Neural progenitor cell (in vitro differentiated cells): Measurements from ENCODE around the gene NPSR1. TPM values are rescaled to one million over a fixed set of nuclear protein-coding genes. Genes with fewer than 3 reads are reported as not detected.

Experiments
- DNase-seq: peaks from one replicate; pipeline ENCODE4 v3.0.0-alpha.2; 2016; ENCODE audit warnings: low spot score
- H2AFZ ChIP-seq: fragments of 200-600 bp; sonication (generic); replicated peaks from 2 replicates; pipeline ENCODE4 v1.6.1; 2016; ENCODE audit warnings: antibody characterized with exemption
- H3F3A ChIP-seq: fragments of 200-600 bp; sonication (generic); 2 replicates; pipeline ENCODE4 v1.6.1; 2016; ENCODE audit warnings: antibody characterized with exemption, low read depth
- H3K27ac ChIP-seq: fragments of 200-600 bp; sonication (generic); 2 replicates; pipeline ENCODE4 v1.5.1; 2016; ENCODE audit warnings: mild to moderate bottlenecking
- H3K27me3 ChIP-seq: fragments of 200-600 bp; sonication (generic); 2 replicates; pipeline ENCODE4 v1.6.1; 2016; ENCODE audit warnings: mild to moderate bottlenecking, moderate library complexity
- H3K36me3 ChIP-seq: fragments of 200-600 bp; sonication (generic); 2 replicates; pipeline ENCODE4 v1.5.1; 2016
- H3K4me1 ChIP-seq: fragments of 200-600 bp; sonication (generic); 2 replicates; pipeline ENCODE4 v1.6.1; 2016; ENCODE audit warnings: mixed run types
- H3K4me2 ChIP-seq: fragments of 200-600 bp; sonication (generic); 2 replicates; pipeline ENCODE4 v1.6.1; 2016
- H3K4me3 ChIP-seq: fragments of 200-600 bp; sonication (generic); 2 replicates; pipeline ENCODE4 v1.5.1; 2016
- H3K79me2 ChIP-seq: fragments of 200-600 bp; sonication (generic); 2 replicates; pipeline ENCODE4 v1.6.1; 2016; ENCODE audit warnings: low read depth
- H3K9ac ChIP-seq: fragments of 200-600 bp; sonication (generic); 2 replicates; pipeline ENCODE4 v1.6.1; 2016
- H3K9me3 ChIP-seq: fragments of 200-600 bp; sonication (generic); 2 replicates; pipeline ENCODE4 v1.5.1; 2016; ENCODE audit warnings: low read depth
- H4K20me1 ChIP-seq: fragments of 200-600 bp; sonication (generic); 2 replicates; pipeline ENCODE4 v1.6.1; 2016; ENCODE audit warnings: low read depth
- H3K27ac Mint-ChIP-seq: 3 replicates; pipeline ENCODE4 v1.8.0; 2021; ENCODE audit warnings: mixed read lengths
- H3K27me3 Mint-ChIP-seq: 2 replicates; pipeline ENCODE4 v1.8.0; 2022; ENCODE audit warnings: low read depth, mild to moderate bottlenecking, inconsistent platforms, moderate library complexity, mixed read lengths; ENCODE audit not compliant: insufficient read depth
- H3K36me3 Mint-ChIP-seq: 3 replicates; pipeline ENCODE4 v1.8.0; 2021; ENCODE audit warnings: mixed read lengths
- H3K4me1 Mint-ChIP-seq: 3 replicates; pipeline ENCODE4 v1.8.0; 2021; ENCODE audit warnings: mixed read lengths
- H3K4me3 Mint-ChIP-seq: 3 replicates; pipeline ENCODE4 v1.8.0; 2021; ENCODE audit warnings: mild to moderate bottlenecking, moderate library complexity, mixed read lengths
- H3K9me3 Mint-ChIP-seq: 3 replicates; pipeline ENCODE4 v1.8.0; 2020; ENCODE audit warnings: mixed read lengths
- EZH2 ChIP-seq: fragments of 200-600 bp; sonication (generic); IDR thresholded peaks from 2 replicates; pipeline ENCODE4 v1.6.1; 2017; ENCODE audit warnings: antibody characterized with exemption, mild to moderate bottlenecking, moderate library complexity
- EZH2phosphoT487 ChIP-seq: fragments of 200-600 bp; sonication (generic); IDR thresholded peaks from 2 replicates; pipeline ENCODE4 v1.6.1; 2017; ENCODE audit warnings: antibody characterized with exemption
- total RNA-seq: library from RNA; depleted of rRNA; stranded (reverse); fragments of >200 nt; gene quantifications from 2 replicates; pipeline ENCODE4 v1.2.3, GENCODE V29; 2015; ENCODE audit warnings: low replicate concordance
- TF ChIP-seq, protein P1 (sequence below): fragments of 200-600 bp; sonication (generic); IDR thresholded peaks from 2 replicates; pipeline ENCODE4 v1.5.1; 2017; ENCODE audit warnings: antibody characterized with exemption, mild to moderate bottlenecking

The NPSR1 gene
- total RNA-seq, 1 donor from 2014 or later = not detected

DNA sequence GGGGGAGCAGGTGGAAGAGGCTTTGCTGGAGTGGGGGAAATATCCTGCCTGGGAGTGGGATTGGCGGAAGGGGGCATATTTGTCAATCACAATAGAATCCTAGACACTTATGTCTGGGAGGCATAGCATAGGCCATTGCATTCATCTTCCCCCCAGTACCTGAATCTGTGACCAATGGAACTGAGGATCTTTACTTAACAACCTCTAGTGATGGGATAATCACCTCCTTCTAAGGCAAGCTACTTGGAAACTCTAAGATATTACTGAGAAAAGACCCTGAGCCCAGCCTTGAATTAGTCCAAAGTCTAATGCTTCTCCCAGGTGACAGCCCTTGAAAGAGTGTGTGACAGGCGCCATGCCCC, 90.7 kb downstream of the NPSR1 start:
- H4K20me1 ChIP-seq = no peaks in the 10 kb centered on the region
- no peak overlapping the region for H3K4me3 ChIP-seq
- no peaks in the 10 kb centered on the region for H3K36me3 ChIP-seq
- Mint-ChIP-seq H3K4me3 (no peak overlapping the region), H3K9me3 (no peaks in the 10 kb centered on the region), H3K27ac (no peak overlapping the region), H3K4me1 (peaks cover 12% of the 10 kb centered on the region), H3K36me3 (no peaks in the 10 kb centered on the region), H3K27me3 (peaks cover 5% of the 10 kb centered on the region)
- no peaks in the 10 kb centered on the region for H3K79me2 ChIP-seq
- no peak overlapping the region for H3K27ac ChIP-seq
- no peaks in the 10 kb centered on the region for H3K4me1 ChIP-seq
- no peaks in the 10 kb centered on the region for H3F3A ChIP-seq
- TF ChIP-seq EZH2phosphoT487 (no peak), EZH2 (no peak)
- TF ChIP-seq, protein P1, sequence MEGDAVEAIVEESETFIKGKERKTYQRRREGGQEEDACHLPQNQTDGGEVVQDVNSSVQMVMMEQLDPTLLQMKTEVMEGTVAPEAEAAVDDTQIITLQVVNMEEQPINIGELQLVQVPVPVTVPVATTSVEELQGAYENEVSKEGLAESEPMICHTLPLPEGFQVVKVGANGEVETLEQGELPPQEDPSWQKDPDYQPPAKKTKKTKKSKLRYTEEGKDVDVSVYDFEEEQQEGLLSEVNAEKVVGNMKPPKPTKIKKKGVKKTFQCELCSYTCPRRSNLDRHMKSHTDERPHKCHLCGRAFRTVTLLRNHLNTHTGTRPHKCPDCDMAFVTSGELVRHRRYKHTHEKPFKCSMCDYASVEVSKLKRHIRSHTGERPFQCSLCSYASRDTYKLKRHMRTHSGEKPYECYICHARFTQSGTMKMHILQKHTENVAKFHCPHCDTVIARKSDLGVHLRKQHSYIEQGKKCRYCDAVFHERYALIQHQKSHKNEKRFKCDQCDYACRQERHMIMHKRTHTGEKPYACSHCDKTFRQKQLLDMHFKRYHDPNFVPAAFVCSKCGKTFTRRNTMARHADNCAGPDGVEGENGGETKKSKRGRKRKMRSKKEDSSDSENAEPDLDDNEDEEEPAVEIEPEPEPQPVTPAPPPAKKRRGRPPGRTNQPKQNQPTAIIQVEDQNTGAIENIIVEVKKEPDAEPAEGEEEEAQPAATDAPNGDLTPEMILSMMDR = no peak
- no peak overlapping the region for H3K9ac ChIP-seq
- H3K27me3 ChIP-seq = no peaks in the 10 kb centered on the region
- H2AFZ ChIP-seq = no peak overlapping the region
- no peak for DNase-seq
- no peaks in the 10 kb centered on the region for H3K9me3 ChIP-seq
- H3K4me2 ChIP-seq = no peak overlapping the region

DNA sequence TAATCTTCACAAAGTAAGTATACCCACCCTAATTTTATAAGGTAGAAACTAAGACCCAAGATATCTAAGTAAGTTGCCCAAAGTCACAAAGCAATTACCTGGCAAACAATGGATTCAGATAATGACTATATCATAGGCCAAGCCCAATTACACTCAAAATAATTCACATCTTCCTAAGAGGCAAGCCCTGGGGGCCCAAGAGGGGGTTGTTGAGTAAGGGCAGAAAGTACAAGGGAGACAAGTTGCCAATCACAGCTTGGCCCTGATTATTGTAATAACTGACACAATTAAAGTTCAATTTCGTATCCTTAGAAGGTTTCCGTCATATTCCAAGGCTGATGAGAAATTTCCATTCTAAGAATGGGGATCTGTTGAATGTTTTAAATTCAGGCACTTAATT, 91.4 kb downstream of the NPSR1 start:
- DNase-seq = no peak
- Mint-ChIP-seq H3K4me3 (no peak overlapping the region), H3K27me3 (peaks cover 5% of the 10 kb centered on the region), H3K27ac (no peak overlapping the region), H3K36me3 (no peaks in the 10 kb centered on the region), H3K9me3 (no peaks in the 10 kb centered on the region), H3K4me1 (peaks cover 14% of the 10 kb centered on the region)
- Histone ChIP-seq H3F3A (no peaks in the 10 kb centered on the region), H3K4me3 (no peak overlapping the region), H3K9ac (no peak overlapping the region), H3K27me3 (no peaks in the 10 kb centered on the region), H3K4me1 (no peaks in the 10 kb centered on the region), H3K79me2 (no peaks in the 10 kb centered on the region), H3K36me3 (no peaks in the 10 kb centered on the region), H3K9me3 (no peaks in the 10 kb centered on the region), H2AFZ (no peak overlapping the region), H3K27ac (no peak overlapping the region), H3K4me2 (no peak overlapping the region), H4K20me1 (no peaks in the 10 kb centered on the region)
- TF ChIP-seq EZH2phosphoT487 = no peak
- TF ChIP-seq, protein P1 = no peak
- no peak for TF ChIP-seq EZH2

DNA sequence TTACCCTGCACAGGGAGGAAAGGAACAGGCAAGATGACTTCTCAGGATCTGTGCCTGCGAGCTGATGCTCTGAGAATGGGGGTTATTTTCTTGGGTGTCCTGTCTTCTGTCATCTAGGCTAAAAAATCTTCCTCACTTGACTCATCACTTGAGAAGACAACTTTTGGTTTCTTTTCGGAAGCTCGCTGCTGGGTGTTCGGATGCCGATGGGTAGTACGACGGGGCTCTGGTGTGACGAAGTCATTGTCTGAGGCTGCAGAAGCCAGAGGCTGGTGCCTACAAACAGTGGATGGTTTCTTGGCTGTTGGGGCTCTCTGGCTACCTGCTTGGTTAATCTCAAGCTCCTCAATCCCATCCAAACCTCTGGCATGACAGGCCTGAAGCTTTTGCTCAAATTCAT, 92.2 kb downstream of the NPSR1 start:
- Mint-ChIP-seq H3K27me3 (peaks cover 3% of the 10 kb centered on the region), H3K4me1 (peaks cover 19% of the 10 kb centered on the region), H3K9me3 (no peaks in the 10 kb centered on the region), H3K4me3 (no peak overlapping the region), H3K27ac (no peak overlapping the region), H3K36me3 (no peaks in the 10 kb centered on the region)
- Histone ChIP-seq H3K4me3 (no peak overlapping the region), H3K4me1 (no peaks in the 10 kb centered on the region), H3F3A (no peaks in the 10 kb centered on the region), H2AFZ (no peak overlapping the region), H3K4me2 (no peak overlapping the region), H3K27me3 (no peaks in the 10 kb centered on the region), H4K20me1 (no peaks in the 10 kb centered on the region), H3K27ac (no peak overlapping the region), H3K9me3 (no peaks in the 10 kb centered on the region), H3K9ac (no peak overlapping the region), H3K79me2 (no peaks in the 10 kb centered on the region), H3K36me3 (no peaks in the 10 kb centered on the region)
- TF ChIP-seq EZH2 = no peak
- TF ChIP-seq, protein P1 = no peak
- TF ChIP-seq EZH2phosphoT487 = no peak
- no peak for DNase-seq

DNA sequence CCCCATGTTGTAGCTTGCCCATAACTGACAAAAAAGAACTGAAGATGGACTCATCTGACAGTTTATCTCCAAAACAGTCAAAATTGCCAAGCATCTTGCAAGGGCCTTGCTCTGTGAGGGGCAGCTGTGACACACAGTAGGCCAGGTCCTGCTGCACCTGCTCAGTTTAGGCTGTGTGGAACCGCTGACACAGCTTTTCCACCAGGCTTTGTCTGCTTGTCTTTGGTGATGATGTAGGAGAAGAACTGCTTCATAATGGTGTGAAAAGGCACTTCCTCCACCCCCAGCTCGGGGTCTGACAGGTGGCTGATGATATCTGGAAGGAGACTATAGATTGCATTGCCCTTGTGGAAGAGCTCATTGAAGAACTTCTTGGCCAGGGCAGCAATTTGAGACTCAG, 92.6 kb downstream of the NPSR1 start:
- Mint-ChIP-seq H3K27me3 (peaks cover 2% of the 10 kb centered on the region), H3K36me3 (no peaks in the 10 kb centered on the region), H3K9me3 (no peaks in the 10 kb centered on the region), H3K27ac (no peak overlapping the region), H3K4me1 (peaks cover 22% of the 10 kb centered on the region), H3K4me3 (no peak overlapping the region)
- DNase-seq = no peak
- H3K4me1 ChIP-seq = no peaks in the 10 kb centered on the region
- H4K20me1 ChIP-seq = no peaks in the 10 kb centered on the region
- H3K4me3 ChIP-seq = no peak overlapping the region
- no peak for TF ChIP-seq EZH2phosphoT487
- TF ChIP-seq, protein P1 = no peak
- H3K9me3 ChIP-seq = no peaks in the 10 kb centered on the region
- no peaks in the 10 kb centered on the region for H3K36me3 ChIP-seq
- H3K79me2 ChIP-seq = no peaks in the 10 kb centered on the region
- H3K4me2 ChIP-seq = no peak overlapping the region
- H3F3A ChIP-seq = no peaks in the 10 kb centered on the region
- no peak overlapping the region for H3K9ac ChIP-seq
- no peak overlapping the region for H2AFZ ChIP-seq
- no peak overlapping the region for H3K27ac ChIP-seq
- H3K27me3 ChIP-seq = no peaks in the 10 kb centered on the region
